HG02870 (cell line): ENCODE data around the gene PDK4.

Source experiments
- ATAC-seq: cut with Tn5 transposase; IDR thresholded peaks from one replicate; pipeline ENCODE4 v1.9.1; 2021; ENCODE audit warnings: mild to moderate bottlenecking, moderate library complexity; ENCODE audit not compliant: unreplicated experiment

PDK4 gene

DNA sequence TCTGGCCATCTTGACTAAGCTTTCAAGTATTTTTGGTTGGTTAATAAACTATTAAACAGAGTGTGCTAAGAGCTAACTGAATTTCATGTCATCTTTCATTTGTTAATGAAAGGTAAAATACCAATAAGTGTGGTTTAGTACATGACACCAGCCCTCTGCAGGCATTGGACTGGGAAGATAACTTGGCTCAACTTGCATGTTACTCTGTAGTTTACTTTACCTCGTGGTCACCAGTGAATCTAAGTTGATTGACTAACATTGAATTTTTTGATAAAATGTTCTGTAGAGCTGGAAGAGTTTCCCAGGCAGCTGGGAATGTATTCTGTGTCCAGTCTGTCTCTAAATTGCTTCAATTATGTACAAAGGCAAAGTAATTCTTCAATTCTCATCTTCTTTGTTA lies 60.7 kb downstream of the PDK4 start:
- no peak for ATAC-seq

- ATAC-seq = no peak
These were observed 61.5 kb downstream of the PDK4 start for GRCh38 chr7:95534796-95535195.
